Uterus (tissue), 4 donors: ENCODE results near the gene PRR19. TPM values are rescaled to one million over a fixed set of nuclear protein-coding genes. Genes with fewer than 3 reads are reported as not detected.

Source experiments
- DNase-seq, 2 donors: peaks; one replicate each; pipeline ENCODE4 v3.0.0-alpha.2; 2019 to 2020
- H3K27ac ChIP-seq, 2 donors: fragments of 200-600 bp; sonication (generic); 1 replicate in 1 of 2; 2 replicates in 1 of 2; pipeline ENCODE4 v1.5.1; 2016 to 2018
- H3K27me3 ChIP-seq, 2 donors: fragments of 200-600 bp; sonication (generic); one replicate each; pipeline ENCODE4 v1.5.1; 2018 to 2019; ENCODE audit warnings: control low read depth in 1 of 2
- H3K36me3 ChIP-seq, 2 donors: fragments of 200-600 bp; sonication (generic); one replicate each; pipeline ENCODE4 v1.5.1; 2019; ENCODE audit warnings: control low read depth in 1 of 2
- H3K4me1 ChIP-seq, 2 donors: fragments of 200-600 bp; sonication (generic); one replicate each; pipeline ENCODE4 v1.5.1; 2018 to 2019; ENCODE audit warnings: control low read depth in 1 of 2
- H3K4me3 ChIP-seq, 2 donors: fragments of 200-600 bp; sonication (generic); 1 replicate in 1 of 2; 2 replicates in 1 of 2; pipeline ENCODE4 v1.5.1; 2018 to 2019; ENCODE audit warnings: mild to moderate bottlenecking in 1 of 2
- H3K9me3 ChIP-seq, 2 donors: fragments of 200-600 bp; sonication (generic); one replicate each; pipeline ENCODE4 v1.5.1; 2019; ENCODE audit warnings: control low read depth in 1 of 2
- CTCF ChIP-seq, 4 experiments: fragments of 200-600 bp in 2 of 4; fragments of 450-650 bp in 2 of 4; sonication (generic) in 2 of 4; IDR thresholded peaks; one replicate each; pipeline ENCODE4 v1.5.1; 2016 to 2019; ENCODE audit warnings: antibody characterized with exemption in 4 of 4, mild to moderate bottlenecking in 2 of 4, moderate library complexity in 1 of 4
- POLR2A ChIP-seq, 2 donors: fragments of 450-650 bp; IDR thresholded peaks; one replicate each; pipeline ENCODE4 v1.6.1; 2016; ENCODE audit warnings: antibody characterized with exemption in 2 of 2, mild to moderate bottlenecking in 1 of 2, moderate library complexity in 1 of 2
- intact Hi-C: fragments of 100-400 bp; cut with DNase I; formaldehyde crosslinking; loops from one replicate; pipeline ENCODE4 v1.15.1; 2023; ENCODE audit warnings: low total_unique reads
- total RNA-seq, 4 donors: library from RNA; depleted of rRNA in 3 of 4; stranded (reverse); fragments of >200 nt in 3 of 4; gene quantifications; one replicate each; pipeline versions ENCODE4 v1.1.0 to v1.2.4, GENCODE V29; 2014 to 2023
- donor health status: DM: yes; HTN: yes; CAD: no.

The PRR19 gene
- total RNA-seq, 4 donors from 2014 or later = 0.14 TPM; not detected in 3

GRCh38 chr19:42322305-42322704, 20.4 kb downstream of the PRR19 start:
- TF ChIP-seq CTCF (IDR thresholded peaks at IDR 0.05) (no peak), POLR2A (IDR thresholded peaks at IDR 0.05) (no peak)
- Histone ChIP-seq H3K27ac (no peak overlapping the region), H3K9me3 (no peaks in the 10 kb centered on the region), H3K27me3 (peaks cover 8 to 15% of the 10 kb centered on the region in 2 donors), H3K4me1 (peaks cover 0 to 15% of the 10 kb centered on the region in 2 donors), H3K4me3 (no peak overlapping the region), H3K36me3 (no peaks in the 10 kb centered on the region)
- intact Hi-C loops = no loop called here
- no peak for DNase-seq

- no peak for TF ChIP-seq CTCF (IDR thresholded peaks at IDR 0.05)
- no peak for TF ChIP-seq POLR2A (IDR thresholded peaks at IDR 0.05)
- Histone ChIP-seq H3K9me3 (no peaks in the 10 kb centered on the region), H3K4me3 (no peak overlapping the region), H3K4me1 (peaks cover 0 to 20% of the 10 kb centered on the region in 2 donors), H3K36me3 (no peaks in the 10 kb centered on the region), H3K27ac (no peak overlapping the region), H3K27me3 (peaks cover 8 to 15% of the 10 kb centered on the region in 2 donors)
- intact Hi-C loops = no loop called here
- DNase-seq = no peak
Measured at GRCh38 chr19:42323473-42323851, 21.5 kb downstream of the PRR19 start.

GRCh38 chr19:42323852-42324654, 22.1 kb downstream of the PRR19 start:
- TF ChIP-seq POLR2A (IDR thresholded peaks at IDR 0.05) = no peak
- peak in 1 of 4 experiments; percentile 14 for TF ChIP-seq CTCF (IDR thresholded peaks at IDR 0.05)
- intact Hi-C loops = no loop called here
- H3K27ac ChIP-seq = no peak overlapping the region
- DNase-seq = no peak
- H3K36me3 ChIP-seq = no peaks in the 10 kb centered on the region
- peak overlapping the region in 1 of 2 donors; percentile 90 for H3K4me3 ChIP-seq
- H3K9me3 ChIP-seq = no peaks in the 10 kb centered on the region
- H3K4me1 ChIP-seq = peaks cover 0 to 20% of the 10 kb centered on the region in 2 donors
- H3K27me3 ChIP-seq = peaks cover 8 to 15% of the 10 kb centered on the region in 2 donors

GRCh38 chr19:42324655-42325307, 22.8 kb downstream of the PRR19 start:
- Histone ChIP-seq H3K36me3 (no peaks in the 10 kb centered on the region), H3K4me1 (peaks cover 0 to 20% of the 10 kb centered on the region in 2 donors), H3K27ac (no peak overlapping the region), H3K9me3 (no peaks in the 10 kb centered on the region), H3K27me3 (peaks cover 8 to 15% of the 10 kb centered on the region in 2 donors), H3K4me3 (peak overlapping the region; percentile 73 to 90)
- TF ChIP-seq CTCF (IDR thresholded peaks at IDR 0.05) (peak in 1 of 4 experiments; percentile 77), POLR2A (IDR thresholded peaks at IDR 0.05) (no peak)
- peak in 1 of 2 donors; percentile 33 for DNase-seq
- intact Hi-C loops = no loop called here
